ENCODE results near the gene TMEM225. TPM values are rescaled to one million over a fixed set of nuclear protein-coding genes. Genes with fewer than 3 reads are reported as not detected.

Gene TMEM225
- total and polyA plus RNA-seq, 10 of the 15 experiments (the other 5 are each of a cell fraction or from before 2014, with no cell fraction given) = not detected

DNA sequence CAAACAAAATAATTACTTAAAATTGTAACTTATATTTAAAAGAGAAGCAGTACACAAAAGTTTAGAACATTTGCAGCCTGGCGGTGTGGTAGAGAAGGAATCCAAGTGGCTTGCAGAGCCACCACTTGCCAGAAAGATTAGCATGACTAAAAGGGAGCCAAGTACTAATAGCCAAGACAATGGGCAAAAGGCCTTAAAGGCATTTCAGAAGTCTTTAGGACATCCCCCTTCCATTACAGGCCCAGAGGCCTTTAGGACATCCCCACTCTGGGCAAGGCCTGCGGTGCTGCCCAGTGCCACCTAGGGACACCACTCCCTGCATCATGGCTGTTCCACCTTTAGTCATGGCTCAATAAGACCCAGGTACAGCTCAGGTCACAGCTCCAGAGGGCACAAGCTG lies 32.4 kb downstream of the TMEM225 start:
- TF ChIP-seq ZNF384 (IDR thresholded peaks at IDR 0.05; ENCODE audit: borderline replicate concordance, low read depth, low read length) (no peak), ZSCAN29 (IDR thresholded peaks at IDR 0.05) (no peak), SREBF2 (IDR thresholded peaks at IDR 0.05; ENCODE audit: low read length) (no peak), ZNF207 (IDR thresholded peaks at IDR 0.05; ENCODE audit: borderline replicate concordance) (no peak), NR2C2 (IDR thresholded peaks at IDR 0.05; ENCODE audit: borderline replicate concordance, control insufficient read depth, insufficient read length, low read depth) (no peak), BRCA1 (IDR thresholded peaks at IDR 0.05; ENCODE audit: low read depth, low read length) (no peak), EP300 (IDR thresholded peaks at IDR 0.05; ENCODE audit: borderline replicate concordance in 1 of 2, control insufficient read depth in 1 of 2, low read depth in 2 of 2, low read length in 2 of 2) (no peak)
- TF ChIP-seq, protein P1, sequence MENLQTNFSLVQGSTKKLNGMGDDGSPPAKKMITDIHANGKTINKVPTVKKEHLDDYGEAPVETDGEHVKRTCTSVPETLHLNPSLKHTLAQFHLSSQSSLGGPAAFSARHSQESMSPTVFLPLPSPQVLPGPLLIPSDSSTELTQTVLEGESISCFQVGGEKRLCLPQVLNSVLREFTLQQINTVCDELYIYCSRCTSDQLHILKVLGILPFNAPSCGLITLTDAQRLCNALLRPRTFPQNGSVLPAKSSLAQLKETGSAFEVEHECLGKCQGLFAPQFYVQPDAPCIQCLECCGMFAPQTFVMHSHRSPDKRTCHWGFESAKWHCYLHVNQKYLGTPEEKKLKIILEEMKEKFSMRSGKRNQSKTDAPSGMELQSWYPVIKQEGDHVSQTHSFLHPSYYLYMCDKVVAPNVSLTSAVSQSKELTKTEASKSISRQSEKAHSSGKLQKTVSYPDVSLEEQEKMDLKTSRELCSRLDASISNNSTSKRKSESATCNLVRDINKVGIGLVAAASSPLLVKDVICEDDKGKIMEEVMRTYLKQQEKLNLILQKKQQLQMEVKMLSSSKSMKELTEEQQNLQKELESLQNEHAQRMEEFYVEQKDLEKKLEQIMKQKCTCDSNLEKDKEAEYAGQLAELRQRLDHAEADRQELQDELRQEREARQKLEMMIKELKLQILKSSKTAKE (IDR thresholded peaks at IDR 0.05; ENCODE audit: low read depth, poor library complexity, severe bottlenecking) = no peak
- TF ChIP-seq, protein P2, sequence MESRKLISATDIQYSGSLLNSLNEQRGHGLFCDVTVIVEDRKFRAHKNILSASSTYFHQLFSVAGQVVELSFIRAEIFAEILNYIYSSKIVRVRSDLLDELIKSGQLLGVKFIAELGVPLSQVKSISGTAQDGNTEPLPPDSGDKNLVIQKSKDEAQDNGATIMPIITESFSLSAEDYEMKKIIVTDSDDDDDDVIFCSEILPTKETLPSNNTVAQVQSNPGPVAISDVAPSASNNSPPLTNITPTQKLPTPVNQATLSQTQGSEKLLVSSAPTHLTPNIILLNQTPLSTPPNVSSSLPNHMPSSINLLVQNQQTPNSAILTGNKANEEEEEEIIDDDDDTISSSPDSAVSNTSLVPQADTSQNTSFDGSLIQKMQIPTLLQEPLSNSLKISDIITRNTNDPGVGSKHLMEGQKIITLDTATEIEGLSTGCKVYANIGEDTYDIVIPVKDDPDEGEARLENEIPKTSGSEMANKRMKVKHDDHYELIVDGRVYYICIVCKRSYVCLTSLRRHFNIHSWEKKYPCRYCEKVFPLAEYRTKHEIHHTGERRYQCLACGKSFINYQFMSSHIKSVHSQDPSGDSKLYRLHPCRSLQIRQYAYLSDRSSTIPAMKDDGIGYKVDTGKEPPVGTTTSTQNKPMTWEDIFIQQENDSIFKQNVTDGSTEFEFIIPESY (IDR thresholded peaks at IDR 0.05) = no peak
- Histone ChIP-seq H3K4me1 (ENCODE audit: control insufficient read depth, insufficient read depth, low read length) (no peaks in the 10 kb centered on the region), H3K27ac (ENCODE audit: control insufficient read depth, insufficient read depth) (no peak overlapping the region), H4K20me1 (ENCODE audit: control insufficient read depth, insufficient read depth) (no peaks in the 10 kb centered on the region), H3K4me2 (ENCODE audit: control insufficient read depth, insufficient read depth) (no peak overlapping the region), H2AFZ (ENCODE audit: control insufficient read depth, low read depth, low read length) (no peak overlapping the region), H3K9ac (ENCODE audit: control insufficient read depth, insufficient read depth, low read length) (no peak overlapping the region), H3K79me2 (ENCODE audit: control insufficient read depth, insufficient read depth, low read length) (no peaks in the 10 kb centered on the region), H3K4me3 (no peak overlapping the region), H3K27me3 (replicated peaks in 1 of 2; ENCODE audit: control insufficient read depth in 2 of 2, insufficient read depth in 2 of 2, low read length in 1 of 2) (no peaks in the 10 kb centered on the region; a peak in 1 of 4 replicates), H3K9me3 (replicated peaks; ENCODE audit: control insufficient read depth, insufficient read depth, low read length) (no peaks in the 10 kb centered on the region), H3K36me3 (ENCODE audit: control insufficient read depth in 2 of 2, insufficient read depth in 2 of 2, low read length in 1 of 2) (no peaks in the 10 kb centered on the region)
- RAD21 ChIA-PET (ENCODE audit: unreplicated experiment) = no interaction called here
- POLR2A ChIA-PET = no interaction called here
- CTCF ChIA-PET = no interaction called here
- DNase-seq (ENCODE audit: low read depth, low spot score) = no peak
- FAIRE-seq = no peak
- 63% methylated on average over 2 of the region's 2 CpGs for WGBS (ENCODE audit: insufficient coverage, insufficient replicate concordance, low lambda C conversion rate, missing lambda C conversion rate)
- no TSS peak for BruUV-seq (replicated peaks)
- in situ Hi-C loops (cut with MboI) (no loop called here), intact Hi-C loops (cut with micrococcal nuclease; ENCODE audit: unreplicated experiment) (no loop called here)
- no peak for ATAC-seq
- SMC1A ChIA-PET (ENCODE audit: uncharacterized antibody, unreplicated experiment) = no interaction called here

Measured in GM12878 (cell line).